GM18868 (cell line): ENCODE data around the gene DLG2.
"Not testable (repeated sequence)": the region's sequence is repeated elsewhere in the genome, so short reads cannot be mapped to it uniquely, and the experiment has no call there.

Experiments used
- ATAC-seq: cut with Tn5 transposase; IDR thresholded peaks from one replicate; pipeline ENCODE4 v1.9.1; 2021; ENCODE audit warnings: mild to moderate bottlenecking, moderate library complexity; ENCODE audit not compliant: unreplicated experiment

Gene DLG2

GRCh38 chr11:83422641-83423040 is 2204.5 kb downstream of the DLG2 start:
- not testable (repeated sequence) for ATAC-seq

GRCh38 chr11:83410605-83411565 is 2216.3 kb downstream of the DLG2 start:
- ATAC-seq: no peak

- ATAC-seq: no peak
Observed at GRCh38 chr11:83409891-83410290, 2217.3 kb downstream of the DLG2 start.

GRCh38 chr11:83409476-83409875 is 2217.7 kb downstream of the DLG2 start:
- ATAC-seq: no peak

GRCh38 chr11:83408946-83409345 is 2218.2 kb downstream of the DLG2 start:
- ATAC-seq: no peak
